Spleen (tissue), 7 donors: Measurements from ENCODE around the gene SPTLC3.

Experiments used
- POLR2A ChIP-seq, 3 donors: fragments of 450-650 bp; IDR thresholded peaks; one replicate each; pipeline ENCODE4 v1.5.1; 2017; ENCODE audit warnings: antibody characterized with exemption in 3 of 3, mild to moderate bottlenecking in 1 of 3
- POLR2AphosphoS5 ChIP-seq, 3 donors: sonication (generic); formaldehyde crosslinking; IDR thresholded peaks; one replicate each; pipeline ENCODE4 v1.5.1; 2017; ENCODE audit warnings: antibody characterized with exemption in 3 of 3
- TF ChIP-seq, protein P1 (sequence below), 11 experiments: fragments of 200-600 bp in 7 of 11; fragments of 450-650 bp in 4 of 11; sonication (generic) in 4 of 11; IDR thresholded peaks in 8 of 11; conservative IDR thresholded peaks in 3 of 11; 1 replicate in 7 of 11; 2 replicates in 4 of 11; pipeline versions ENCODE4 v1.4.0 to v1.8.0; 2016 to 2021; ENCODE audit warnings: antibody characterized with exemption in 11 of 11, inconsistent platforms in 4 of 11, mild to moderate bottlenecking in 1 of 11
- donor health status: DM: no; HTN: no; CAD: no; lungs with moderate emphysema.
- donor health status: DM: no; HTN: no; CAD: no.
- donor health status: DM: no; HTN: no; CAD: no.

DNA sequence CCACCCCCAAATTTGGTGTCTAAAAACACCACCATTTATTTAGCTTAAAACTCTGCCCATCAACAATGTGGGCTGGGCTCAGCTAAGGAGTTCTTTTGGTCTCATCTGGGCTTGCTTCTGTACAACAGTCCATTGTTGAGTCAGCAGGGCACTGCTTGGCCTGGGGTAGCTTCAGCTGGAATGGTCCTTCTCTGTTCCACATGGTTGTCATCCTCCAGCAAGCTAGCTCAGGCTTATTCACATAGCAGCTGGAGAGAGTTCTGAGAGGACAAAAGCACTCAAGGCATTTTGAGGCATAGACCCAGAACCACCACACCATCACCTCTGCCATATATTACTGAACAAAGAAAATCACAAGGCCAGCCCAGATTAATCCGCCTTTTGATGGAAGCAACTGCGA is 116.7 kb downstream of the SPTLC3 start:
- no peak for TF ChIP-seq POLR2A (IDR thresholded peaks at IDR 0.05)
- no peak for TF ChIP-seq POLR2AphosphoS5 (IDR thresholded peaks at IDR 0.05)
- TF ChIP-seq, protein P1, sequence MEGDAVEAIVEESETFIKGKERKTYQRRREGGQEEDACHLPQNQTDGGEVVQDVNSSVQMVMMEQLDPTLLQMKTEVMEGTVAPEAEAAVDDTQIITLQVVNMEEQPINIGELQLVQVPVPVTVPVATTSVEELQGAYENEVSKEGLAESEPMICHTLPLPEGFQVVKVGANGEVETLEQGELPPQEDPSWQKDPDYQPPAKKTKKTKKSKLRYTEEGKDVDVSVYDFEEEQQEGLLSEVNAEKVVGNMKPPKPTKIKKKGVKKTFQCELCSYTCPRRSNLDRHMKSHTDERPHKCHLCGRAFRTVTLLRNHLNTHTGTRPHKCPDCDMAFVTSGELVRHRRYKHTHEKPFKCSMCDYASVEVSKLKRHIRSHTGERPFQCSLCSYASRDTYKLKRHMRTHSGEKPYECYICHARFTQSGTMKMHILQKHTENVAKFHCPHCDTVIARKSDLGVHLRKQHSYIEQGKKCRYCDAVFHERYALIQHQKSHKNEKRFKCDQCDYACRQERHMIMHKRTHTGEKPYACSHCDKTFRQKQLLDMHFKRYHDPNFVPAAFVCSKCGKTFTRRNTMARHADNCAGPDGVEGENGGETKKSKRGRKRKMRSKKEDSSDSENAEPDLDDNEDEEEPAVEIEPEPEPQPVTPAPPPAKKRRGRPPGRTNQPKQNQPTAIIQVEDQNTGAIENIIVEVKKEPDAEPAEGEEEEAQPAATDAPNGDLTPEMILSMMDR (IDR thresholded peaks at IDR 0.05 in 8 of 11, conservative IDR thresholded peaks at IDR 0.05 in 3 of 11), result no peak
